ENCODE results near the gene SPACA6. TPM values are rescaled to one million over a fixed set of nuclear protein-coding genes. Genes with fewer than 3 reads are reported as not detected.
"Not testable (repeated sequence)": the region's sequence is repeated elsewhere in the genome, so short reads cannot be mapped to it uniquely, and the experiment has no call there.

Gene SPACA6
- total RNA-seq = 47.7 TPM

- no peak for DNase-seq (ENCODE audit: low spot score)
- no peak for ATAC-seq
- intact Hi-C loops (cut with DNase I) = no loop called here
Observed at GRCh38 chr19:51693260-51693659, at the start of gene SPACA6. Gene SPACA6, plus strand, starts transcription at chr19:51693330. Its CDS starts 197 bp downstream, at chr19:51693527.

GRCh38 chr19:51644636-51645271 is 48.4 kb upstream of the SPACA6 start:
- DNase-seq (ENCODE audit: low spot score) (no peak), ATAC-seq (no peak)
- intact Hi-C loops (cut with DNase I) = no loop called here

GRCh38 chr19:51646730-51647129 is 46.4 kb upstream of the SPACA6 start, which contains the start of gene SIGLEC14:
Gene SIGLEC14, minus strand, starts transcription at chr19:51646825. Its CDS starts 66 bp downstream, at chr19:51646759.
- peak; percentile 74 for ATAC-seq
- DNase-seq (ENCODE audit: low spot score); intact Hi-C loops (cut with DNase I): not testable (repeated sequence)

GRCh38 chr19:51647318-51647717 is 45.8 kb upstream of the SPACA6 start:
- ATAC-seq = no peak
- intact Hi-C loops (cut with DNase I) = no loop called here
- DNase-seq (ENCODE audit: low spot score) = no peak

- no peak for DNase-seq (ENCODE audit: low spot score)
- peak; percentile 53 for ATAC-seq
- intact Hi-C loops (cut with DNase I) = no loop called here
Observed at GRCh38 chr19:51651216-51651846, 41.8 kb upstream of the SPACA6 start.

- intact Hi-C loops (cut with DNase I) = no loop called here
- no peak for DNase-seq (ENCODE audit: low spot score)
- ATAC-seq = no peak
Observed at GRCh38 chr19:51652266-51652665, 40.9 kb upstream of the SPACA6 start.

GRCh38 chr19:51653162-51653561 is 40.0 kb upstream of the SPACA6 start:
- intact Hi-C loops (cut with DNase I) = no loop called here
- DNase-seq (ENCODE audit: low spot score) = no peak
- ATAC-seq = no peak

GRCh38 chr19:51654783-51655182 is 38.3 kb upstream of the SPACA6 start:
- no peak for ATAC-seq
- intact Hi-C loops (cut with DNase I) = no loop called here
- no peak for DNase-seq (ENCODE audit: low spot score)

GRCh38 chr19:51660975-51661600 is 32.0 kb upstream of the SPACA6 start:
- intact Hi-C loops (cut with DNase I) = no loop called here
- peak; percentile 59 for ATAC-seq
- peak; percentile 89 for DNase-seq (ENCODE audit: low spot score)

- intact Hi-C loops (cut with DNase I) = no loop called here
- DNase-seq (ENCODE audit: low spot score) (no peak), ATAC-seq (no peak)
Observed at GRCh38 chr19:51663650-51664049, 29.5 kb upstream of the SPACA6 start.

- intact Hi-C loops (cut with DNase I) = no loop called here
- DNase-seq (ENCODE audit: low spot score) (no peak), ATAC-seq (no peak)
Observed at GRCh38 chr19:51664131-51664530, 29.0 kb upstream of the SPACA6 start.

- DNase-seq (ENCODE audit: low spot score) (no peak), ATAC-seq (no peak)
- intact Hi-C loops (cut with DNase I) = no loop called here
Observed at GRCh38 chr19:51664997-51665396, 28.1 kb upstream of the SPACA6 start.

GRCh38 chr19:51668216-51668615 is 24.9 kb upstream of the SPACA6 start:
- ATAC-seq (no peak), DNase-seq (ENCODE audit: low spot score) (no peak)
- intact Hi-C loops (cut with DNase I) = no loop called here

GRCh38 chr19:51675911-51676565 is 17.1 kb upstream of the SPACA6 start:
- ATAC-seq; DNase-seq (ENCODE audit: low spot score); intact Hi-C loops (cut with DNase I): not testable (repeated sequence)

- ATAC-seq (no peak), DNase-seq (ENCODE audit: low spot score) (no peak)
- intact Hi-C loops (cut with DNase I) = no loop called here
Observed at GRCh38 chr19:51676566-51677083, 16.5 kb upstream of the SPACA6 start.

GRCh38 chr19:51680474-51680873 is 12.7 kb upstream of the SPACA6 start:
- intact Hi-C loops (cut with DNase I) = no loop called here
- DNase-seq (ENCODE audit: low spot score) (no peak), ATAC-seq (no peak)

GRCh38 chr19:51681286-51681941 is 11.7 kb upstream of the SPACA6 start:
- ATAC-seq = peak; percentile 72
- no peak for DNase-seq (ENCODE audit: low spot score)
- intact Hi-C loops (cut with DNase I) = no loop called here

GRCh38 chr19:51686171-51686570 is 7.0 kb upstream of the SPACA6 start:
- intact Hi-C loops (cut with DNase I) = no loop called here
- DNase-seq (ENCODE audit: low spot score) (no peak), ATAC-seq (no peak)

Measured in sciatic nerve (tissue), 2 donors.